Stimulated activated CD4-positive, alpha-beta T cell treated with anti-CD3 and anti-CD28 coated beads, Interleukin-2, amount 100 ng/mL, for 4 hours (primary cell): ENCODE measurements around the gene DBNL.

ENCODE experiments used
- DNase-seq: peaks from one replicate; pipeline ENCODE4 v3.0.0-alpha.2; 2020; ENCODE audit warnings: low read depth

The DBNL gene

GRCh38 chr7:44062180-44062902, 17.8 kb downstream of the DBNL start:
- DNase-seq: no peak

GRCh38 chr7:44062903-44063295, 18.4 kb downstream of the DBNL start:
- no peak for DNase-seq

GRCh38 chr7:44063547-44063893, 19.0 kb downstream of the DBNL start:
- no peak for DNase-seq

GRCh38 chr7:44063894-44064651, 19.6 kb downstream of the DBNL start:
- DNase-seq: no peak

- DNase-seq: no peak
These were observed 20.4 kb downstream of the DBNL start for GRCh38 chr7:44064791-44065430.

GRCh38 chr7:44065431-44066110, 21.1 kb downstream of the DBNL start, which contains the start of gene PGAM2:
PGAM2 (minus strand) TSS chr7:44065567; CDS start chr7:44065529, 38 bp downstream.
- no peak for DNase-seq

GRCh38 chr7:44066111-44066460, 21.6 kb downstream of the DBNL start:
- no peak for DNase-seq

- DNase-seq: no peak
These were observed 22.1 kb downstream of the DBNL start for GRCh38 chr7:44066494-44067063.

- DNase-seq: no peak
These were observed 22.8 kb downstream of the DBNL start for GRCh38 chr7:44067064-44067951.

- DNase-seq: no peak
These were observed 23.6 kb downstream of the DBNL start for GRCh38 chr7:44068054-44068453.

- DNase-seq: no peak
These were observed 27.3 kb downstream of the DBNL start for GRCh38 chr7:44071726-44072363.

GRCh38 chr7:44072364-44073231, 28.1 kb downstream of the DBNL start:
- peak; percentile 14 for DNase-seq

GRCh38 chr7:44073664-44074348, 29.3 kb downstream of the DBNL start:
- DNase-seq: peak; percentile 16

GRCh38 chr7:44074349-44074695, 29.8 kb downstream of the DBNL start:
- no peak for DNase-seq

- no peak for DNase-seq
These were observed 31.0 kb downstream of the DBNL start for GRCh38 chr7:44075296-44076075.

GRCh38 chr7:44076101-44076895, 31.8 kb downstream of the DBNL start:
- no peak for DNase-seq

- DNase-seq: no peak
These were observed 32.6 kb downstream of the DBNL start for GRCh38 chr7:44077061-44077460.

- DNase-seq: no peak
These were observed 33.2 kb downstream of the DBNL start for GRCh38 chr7:44077681-44078091.
